Measurements from ENCODE around the gene STIMATE.

STIMATE gene

DNA sequence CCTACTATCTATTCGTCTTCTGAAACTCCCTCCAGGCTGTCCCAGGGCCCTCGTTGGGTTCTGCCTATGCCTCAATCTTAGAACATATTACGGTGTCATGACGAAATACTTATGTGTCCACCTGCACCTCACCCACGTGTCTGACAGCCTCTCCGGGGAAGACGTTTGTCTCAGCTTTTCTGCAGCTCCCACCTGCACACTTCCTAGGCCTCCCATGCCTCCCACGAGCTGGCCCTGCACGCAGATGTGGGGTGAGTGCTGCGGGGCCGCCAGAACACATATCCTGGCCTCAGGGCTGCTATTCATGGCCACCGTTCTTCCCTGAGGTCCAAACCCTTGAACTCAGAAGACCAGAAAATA is 55.4 kb downstream of the STIMATE start:
- H3F3A ChIP-seq (ENCODE audit: insufficient read depth, low read length): 0 out of 2 replicates have a peak, but pooled peaks cover 5% of the 10 kb centered on the region
- no peaks in the 10 kb centered on the region for H3K27me3 ChIP-seq (replicated peaks; ENCODE audit: insufficient read depth, low read length)
- H3K79me2 ChIP-seq (ENCODE audit: low read length): no peaks in the 10 kb centered on the region
- H3K9ac ChIP-seq (ENCODE audit: low read length): no peak overlapping the region
- no peak for TF ChIP-seq EZH2 (optimal IDR thresholded peaks at IDR 0.05; ENCODE audit: low read depth, low read length)
- no peak for TF ChIP-seq EZH2phosphoT487 (IDR thresholded peaks at IDR 0.05; ENCODE audit: low read length)
- TF ChIP-seq, protein P1, sequence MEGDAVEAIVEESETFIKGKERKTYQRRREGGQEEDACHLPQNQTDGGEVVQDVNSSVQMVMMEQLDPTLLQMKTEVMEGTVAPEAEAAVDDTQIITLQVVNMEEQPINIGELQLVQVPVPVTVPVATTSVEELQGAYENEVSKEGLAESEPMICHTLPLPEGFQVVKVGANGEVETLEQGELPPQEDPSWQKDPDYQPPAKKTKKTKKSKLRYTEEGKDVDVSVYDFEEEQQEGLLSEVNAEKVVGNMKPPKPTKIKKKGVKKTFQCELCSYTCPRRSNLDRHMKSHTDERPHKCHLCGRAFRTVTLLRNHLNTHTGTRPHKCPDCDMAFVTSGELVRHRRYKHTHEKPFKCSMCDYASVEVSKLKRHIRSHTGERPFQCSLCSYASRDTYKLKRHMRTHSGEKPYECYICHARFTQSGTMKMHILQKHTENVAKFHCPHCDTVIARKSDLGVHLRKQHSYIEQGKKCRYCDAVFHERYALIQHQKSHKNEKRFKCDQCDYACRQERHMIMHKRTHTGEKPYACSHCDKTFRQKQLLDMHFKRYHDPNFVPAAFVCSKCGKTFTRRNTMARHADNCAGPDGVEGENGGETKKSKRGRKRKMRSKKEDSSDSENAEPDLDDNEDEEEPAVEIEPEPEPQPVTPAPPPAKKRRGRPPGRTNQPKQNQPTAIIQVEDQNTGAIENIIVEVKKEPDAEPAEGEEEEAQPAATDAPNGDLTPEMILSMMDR (IDR thresholded peaks at IDR 0.05; ENCODE audit: low read length): no peak
- no peaks in the 10 kb centered on the region for H4K20me1 ChIP-seq (ENCODE audit: insufficient read depth, low read length)
- no peak overlapping the region for H3K27ac ChIP-seq (ENCODE audit: low read length)
- no peaks in the 10 kb centered on the region for H3K9me3 ChIP-seq (replicated peaks; ENCODE audit: insufficient read depth, low read length)
- peaks cover 11% of the 10 kb centered on the region for H3K4me1 ChIP-seq (ENCODE audit: low read length)
- no peak overlapping the region for H3K4me2 ChIP-seq (ENCODE audit: low read depth, low read length)
- H3K9me2 ChIP-seq (replicated peaks; ENCODE audit: insufficient read depth, low read length): no peaks in the 10 kb centered on the region
- H3K4me3 ChIP-seq (ENCODE audit: low read length): no peak overlapping the region
- H3K36me3 ChIP-seq (replicated peaks; ENCODE audit: insufficient read depth, low read length): no peaks in the 10 kb centered on the region
- no peak for DNase-seq
- H2AFZ ChIP-seq (ENCODE audit: low read length): no peak overlapping the region

GRCh38 chr3:52841211-52841980 is 56.0 kb downstream of the STIMATE start:
- H3K27me3 ChIP-seq (replicated peaks; ENCODE audit: insufficient read depth, low read length): no peaks in the 10 kb centered on the region
- H3K36me3 ChIP-seq (replicated peaks; ENCODE audit: insufficient read depth, low read length): no peaks in the 10 kb centered on the region
- H3K4me2 ChIP-seq (ENCODE audit: low read depth, low read length): no peak overlapping the region
- H3K9me2 ChIP-seq (replicated peaks; ENCODE audit: insufficient read depth, low read length): no peaks in the 10 kb centered on the region
- H3K9ac ChIP-seq (ENCODE audit: low read length): no peak overlapping the region
- H3K9me3 ChIP-seq (replicated peaks; ENCODE audit: insufficient read depth, low read length): no peaks in the 10 kb centered on the region
- no peak overlapping the region for H3K27ac ChIP-seq (ENCODE audit: low read length)
- H3K4me1 ChIP-seq (ENCODE audit: low read length): peaks cover 6% of the 10 kb centered on the region
- no peak overlapping the region for H3K4me3 ChIP-seq (ENCODE audit: low read length)
- H2AFZ ChIP-seq (ENCODE audit: low read length): no peak overlapping the region
- no peak for DNase-seq
- H4K20me1 ChIP-seq (ENCODE audit: insufficient read depth, low read length): no peaks in the 10 kb centered on the region
- no peaks in the 10 kb centered on the region for H3K79me2 ChIP-seq (ENCODE audit: low read length)
- H3F3A ChIP-seq (ENCODE audit: insufficient read depth, low read length): 0 out of 2 replicates have a peak, but pooled peaks cover 5% of the 10 kb centered on the region
- TF ChIP-seq, protein P1 (IDR thresholded peaks at IDR 0.05; ENCODE audit: low read length): no peak
- TF ChIP-seq EZH2 (optimal IDR thresholded peaks at IDR 0.05; ENCODE audit: low read depth, low read length) (no peak), EZH2phosphoT487 (IDR thresholded peaks at IDR 0.05; ENCODE audit: low read length) (no peak)

DNA sequence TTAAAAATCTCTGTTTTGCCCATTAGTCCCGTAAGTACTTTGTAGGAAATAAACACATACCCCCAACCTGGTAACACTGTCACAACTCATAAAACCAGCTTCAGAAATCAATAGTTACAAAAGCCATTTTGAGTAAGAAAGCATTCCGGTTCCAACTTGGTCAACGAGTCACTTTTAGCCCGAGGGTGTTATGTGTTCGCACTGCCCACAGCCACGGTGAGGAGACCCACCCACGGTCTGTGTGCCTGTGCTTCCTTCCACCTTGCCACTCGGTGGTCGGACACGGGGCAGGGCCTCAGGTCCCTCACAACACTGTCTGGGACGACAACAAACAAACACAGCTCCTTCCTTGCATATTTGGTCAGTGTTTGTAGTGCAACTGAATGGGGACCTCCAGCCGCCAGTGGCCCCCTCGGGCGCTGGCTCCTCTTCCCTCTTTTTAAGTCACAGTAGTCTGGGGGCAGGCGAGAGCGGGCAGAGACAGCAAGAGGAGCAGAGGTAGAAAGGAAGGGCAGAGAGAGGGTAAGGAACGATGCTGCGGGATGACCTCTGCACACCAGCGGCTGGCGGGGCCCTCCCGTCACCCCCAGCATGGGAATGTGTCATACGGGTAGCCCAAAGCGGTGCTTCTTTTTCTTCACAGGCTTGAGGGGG is 57.3 kb downstream of the STIMATE start:
- H4K20me1 ChIP-seq (ENCODE audit: insufficient read depth, low read length): no peaks in the 10 kb centered on the region
- H2AFZ ChIP-seq (ENCODE audit: low read length): no peak overlapping the region
- no peak overlapping the region for H3K9ac ChIP-seq (ENCODE audit: low read length)
- no peak for DNase-seq
- no peak overlapping the region for H3K4me3 ChIP-seq (ENCODE audit: low read length)
- no peaks in the 10 kb centered on the region for H3K9me3 ChIP-seq (replicated peaks; ENCODE audit: insufficient read depth, low read length)
- H3K9me2 ChIP-seq (replicated peaks; ENCODE audit: insufficient read depth, low read length): no peaks in the 10 kb centered on the region
- H3F3A ChIP-seq (ENCODE audit: insufficient read depth, low read length): no peaks in the 10 kb centered on the region
- TF ChIP-seq, protein P1 (IDR thresholded peaks at IDR 0.05; ENCODE audit: low read length): no peak
- TF ChIP-seq EZH2phosphoT487 (IDR thresholded peaks at IDR 0.05; ENCODE audit: low read length) (no peak), EZH2 (optimal IDR thresholded peaks at IDR 0.05; ENCODE audit: low read depth, low read length) (no peak)
- H3K27me3 ChIP-seq (replicated peaks; ENCODE audit: insufficient read depth, low read length): no peaks in the 10 kb centered on the region
- H3K27ac ChIP-seq (ENCODE audit: low read length): no peak overlapping the region
- no peak overlapping the region for H3K4me2 ChIP-seq (ENCODE audit: low read depth, low read length)
- no peaks in the 10 kb centered on the region for H3K4me1 ChIP-seq (ENCODE audit: low read length)
- H3K36me3 ChIP-seq (replicated peaks; ENCODE audit: insufficient read depth, low read length): no peaks in the 10 kb centered on the region
- H3K79me2 ChIP-seq (ENCODE audit: low read length): no peaks in the 10 kb centered on the region
